ENCODE data around the gene IRAK2.

Gene IRAK2

GRCh38 chr3:10116928-10117327 is 47.8 kb upstream of the IRAK2 start:
- H3K27ac ChIP-seq (ENCODE audit: low read length, poor library complexity, severe bottlenecking): no peak overlapping the region
- H3K27me3 ChIP-seq (ENCODE audit: control insufficient read depth in 1 of 2, insufficient read depth in 1 of 2, low read length in 2 of 2): no peaks in the 10 kb centered on the region
- peaks cover 1% of the 10 kb centered on the region for H3K79me1 ChIP-seq (replicated peaks; ENCODE audit: low read length, poor library complexity, severe bottlenecking)
- no peak overlapping the region for H2AFZ ChIP-seq (ENCODE audit: low read depth, low read length)
- no peak overlapping the region for H3K14ac ChIP-seq (ENCODE audit: low read length in 2 of 2)
- H3K4me2 ChIP-seq (ENCODE audit: low read length, poor library complexity, severe bottlenecking): no peak overlapping the region
- no peak overlapping the region for H2BK120ac ChIP-seq (ENCODE audit: low read depth, low read length)
- H3K9me3 ChIP-seq (ENCODE audit: control insufficient read depth, low read length): no peaks in the 10 kb centered on the region
- WGBS: 93% methylated on average over 4 of the region's 4 CpGs
- peak overlapping the region; percentile 91 for H3K9ac ChIP-seq (ENCODE audit: low read length)
- H2AK5ac ChIP-seq (ENCODE audit: low read length, severe bottlenecking): no peak overlapping the region
- H2BK15ac ChIP-seq (ENCODE audit: low read depth, poor library complexity, severe bottlenecking): no peak overlapping the region
- DNase-seq: no peak
- H3K23ac ChIP-seq (ENCODE audit: low read length in 2 of 2): no peak overlapping the region
- no peak overlapping the region for H2BK12ac ChIP-seq (ENCODE audit: low read length in 2 of 2)
- peaks cover 0 to 23% of the 10 kb centered on the region in 2 experiments for H3K36me3 ChIP-seq (ENCODE audit: control insufficient read depth in 1 of 2, insufficient read depth in 2 of 2, low read depth in 1 of 2, low read length in 2 of 2)
- peak overlapping the region in 1 of 2 experiments; percentile 86 for H3K4me3 ChIP-seq (ENCODE audit: insufficient read depth in 1 of 2, low read depth in 1 of 2, low read length in 2 of 2)
- no peak overlapping the region for H4K8ac ChIP-seq (ENCODE audit: low read length)
- no peak overlapping the region for H3K18ac ChIP-seq (ENCODE audit: low read depth in 1 of 2, low read length in 2 of 2)
- H2BK5ac ChIP-seq (ENCODE audit: low read depth, low read length, poor library complexity, severe bottlenecking): no peak overlapping the region
- H3K4me1 ChIP-seq (ENCODE audit: control insufficient read depth, insufficient read depth, low read depth, low read length): peaks cover 6% of the 10 kb centered on the region
- H3K4ac ChIP-seq (ENCODE audit: low read depth in 1 of 2, low read length in 2 of 2): no peak overlapping the region
- H4K91ac ChIP-seq (ENCODE audit: low read length): no peak overlapping the region

- H3K27ac ChIP-seq (ENCODE audit: low read length, poor library complexity, severe bottlenecking): no peak overlapping the region
- no peak overlapping the region for H3K23ac ChIP-seq (ENCODE audit: low read length in 2 of 2)
- WGBS: 98% methylated on average over 2 of the region's 4 CpGs
- H2AK5ac ChIP-seq (ENCODE audit: low read length, severe bottlenecking): no peak overlapping the region
- H4K8ac ChIP-seq (ENCODE audit: low read length): no peak overlapping the region
- no peak overlapping the region for H3K14ac ChIP-seq (ENCODE audit: low read length in 2 of 2)
- H3K79me1 ChIP-seq (replicated peaks; ENCODE audit: low read length, poor library complexity, severe bottlenecking): peaks cover 9% of the 10 kb centered on the region
- no peak overlapping the region for H2BK5ac ChIP-seq (ENCODE audit: low read depth, low read length, poor library complexity, severe bottlenecking)
- no peaks in the 10 kb centered on the region for H3K27me3 ChIP-seq (ENCODE audit: control insufficient read depth in 1 of 2, insufficient read depth in 1 of 2, low read length in 2 of 2)
- no peak overlapping the region for H3K18ac ChIP-seq (ENCODE audit: low read depth in 1 of 2, low read length in 2 of 2)
- no peaks in the 10 kb centered on the region for H3K9me3 ChIP-seq (ENCODE audit: control insufficient read depth, low read length)
- no peak overlapping the region for H2BK120ac ChIP-seq (ENCODE audit: low read depth, low read length)
- peaks cover 6% of the 10 kb centered on the region for H3K4me1 ChIP-seq (ENCODE audit: control insufficient read depth, insufficient read depth, low read depth, low read length)
- H3K9ac ChIP-seq (ENCODE audit: low read length): no peak overlapping the region
- H2BK15ac ChIP-seq (ENCODE audit: low read depth, poor library complexity, severe bottlenecking): no peak overlapping the region
- H3K36me3 ChIP-seq (ENCODE audit: control insufficient read depth in 1 of 2, insufficient read depth in 2 of 2, low read depth in 1 of 2, low read length in 2 of 2): peaks cover 4 to 36% of the 10 kb centered on the region in 2 experiments
- H2BK12ac ChIP-seq (ENCODE audit: low read length in 2 of 2): no peak overlapping the region
- DNase-seq: no peak
- H3K4me2 ChIP-seq (ENCODE audit: low read length, poor library complexity, severe bottlenecking): no peak overlapping the region
- H3K4me3 ChIP-seq (ENCODE audit: insufficient read depth in 1 of 2, low read depth in 1 of 2, low read length in 2 of 2): no peak overlapping the region
- no peak overlapping the region for H4K91ac ChIP-seq (ENCODE audit: low read length)
- H3K4ac ChIP-seq (ENCODE audit: low read depth in 1 of 2, low read length in 2 of 2): no peak overlapping the region
- no peak overlapping the region for H2AFZ ChIP-seq (ENCODE audit: low read depth, low read length)
Observed at GRCh38 chr3:10119376-10119775, 45.3 kb upstream of the IRAK2 start.

GRCh38 chr3:10121064-10121463 is 43.7 kb upstream of the IRAK2 start:
- DNase-seq: no peak
- Histone ChIP-seq H3K9ac (ENCODE audit: low read length) (no peak overlapping the region), H3K4me1 (ENCODE audit: control insufficient read depth, insufficient read depth, low read depth, low read length) (peaks cover 6% of the 10 kb centered on the region), H2AK5ac (ENCODE audit: low read length, severe bottlenecking) (no peak overlapping the region), H3K18ac (ENCODE audit: low read depth in 1 of 2, low read length in 2 of 2) (no peak overlapping the region), H3K14ac (ENCODE audit: low read length in 2 of 2) (no peak overlapping the region), H3K9me3 (ENCODE audit: control insufficient read depth, low read length) (no peaks in the 10 kb centered on the region), H3K4me3 (ENCODE audit: insufficient read depth in 1 of 2, low read depth in 1 of 2, low read length in 2 of 2) (no peak overlapping the region), H3K36me3 (ENCODE audit: control insufficient read depth in 1 of 2, insufficient read depth in 2 of 2, low read depth in 1 of 2, low read length in 2 of 2) (peaks cover 13 to 51% of the 10 kb centered on the region in 2 experiments), H2BK5ac (ENCODE audit: low read depth, low read length, poor library complexity, severe bottlenecking) (no peak overlapping the region), H3K27ac (ENCODE audit: low read length, poor library complexity, severe bottlenecking) (no peak overlapping the region), H4K91ac (ENCODE audit: low read length) (no peak overlapping the region), H2BK15ac (ENCODE audit: low read depth, poor library complexity, severe bottlenecking) (no peak overlapping the region), H3K79me1 (replicated peaks; ENCODE audit: low read length, poor library complexity, severe bottlenecking) (peaks cover 20% of the 10 kb centered on the region), H3K23ac (ENCODE audit: low read length in 2 of 2) (no peak overlapping the region), H3K4me2 (ENCODE audit: low read length, poor library complexity, severe bottlenecking) (no peak overlapping the region), H3K4ac (ENCODE audit: low read depth in 1 of 2, low read length in 2 of 2) (no peak overlapping the region), H3K27me3 (ENCODE audit: control insufficient read depth in 1 of 2, insufficient read depth in 1 of 2, low read length in 2 of 2) (no peaks in the 10 kb centered on the region), H2AFZ (ENCODE audit: low read depth, low read length) (no peak overlapping the region), H2BK120ac (ENCODE audit: low read depth, low read length) (no peak overlapping the region), H4K8ac (ENCODE audit: low read length) (no peak overlapping the region), H2BK12ac (ENCODE audit: low read length in 2 of 2) (no peak overlapping the region)
- 94% methylated on average over 1 of the region's 2 CpGs for WGBS

- no peak overlapping the region for H3K4me3 ChIP-seq (ENCODE audit: insufficient read depth in 1 of 2, low read depth in 1 of 2, low read length in 2 of 2)
- H3K23ac ChIP-seq (ENCODE audit: low read length in 2 of 2): no peak overlapping the region
- no peak overlapping the region for H3K27ac ChIP-seq (ENCODE audit: low read length, poor library complexity, severe bottlenecking)
- no peak overlapping the region for H3K18ac ChIP-seq (ENCODE audit: low read depth in 1 of 2, low read length in 2 of 2)
- H3K79me1 ChIP-seq (replicated peaks; ENCODE audit: low read length, poor library complexity, severe bottlenecking): peaks cover 20% of the 10 kb centered on the region
- H2BK12ac ChIP-seq (ENCODE audit: low read length in 2 of 2): no peak overlapping the region
- H4K8ac ChIP-seq (ENCODE audit: low read length): no peak overlapping the region
- H3K4me1 ChIP-seq (ENCODE audit: control insufficient read depth, insufficient read depth, low read depth, low read length): peaks cover 3% of the 10 kb centered on the region
- no peak overlapping the region for H3K14ac ChIP-seq (ENCODE audit: low read length in 2 of 2)
- H3K4ac ChIP-seq (ENCODE audit: low read depth in 1 of 2, low read length in 2 of 2): no peak overlapping the region
- H2BK5ac ChIP-seq (ENCODE audit: low read depth, low read length, poor library complexity, severe bottlenecking): no peak overlapping the region
- no peak overlapping the region for H3K9ac ChIP-seq (ENCODE audit: low read length)
- H2AFZ ChIP-seq (ENCODE audit: low read depth, low read length): no peak overlapping the region
- no peaks in the 10 kb centered on the region for H3K27me3 ChIP-seq (ENCODE audit: control insufficient read depth in 1 of 2, insufficient read depth in 1 of 2, low read length in 2 of 2)
- H2BK15ac ChIP-seq (ENCODE audit: low read depth, poor library complexity, severe bottlenecking): no peak overlapping the region
- WGBS: 98% methylated on average over 4 of the region's 4 CpGs
- no peak overlapping the region for H2BK120ac ChIP-seq (ENCODE audit: low read depth, low read length)
- H3K4me2 ChIP-seq (ENCODE audit: low read length, poor library complexity, severe bottlenecking): no peak overlapping the region
- H3K36me3 ChIP-seq (ENCODE audit: control insufficient read depth in 1 of 2, insufficient read depth in 2 of 2, low read depth in 1 of 2, low read length in 2 of 2): peaks cover 21 to 65% of the 10 kb centered on the region in 2 experiments
- no peak overlapping the region for H4K91ac ChIP-seq (ENCODE audit: low read length)
- no peak overlapping the region for H2AK5ac ChIP-seq (ENCODE audit: low read length, severe bottlenecking)
- no peak for DNase-seq
- no peaks in the 10 kb centered on the region for H3K9me3 ChIP-seq (ENCODE audit: control insufficient read depth, low read length)
Observed at GRCh38 chr3:10122724-10123123, 42.0 kb upstream of the IRAK2 start.

All from mesenchymal stem cell (in vitro differentiated cells and primary cell).